Ammon's horn (tissue), 1 donor: ENCODE measurements around the gene ZNF467.

Source experiments
- DNase-seq: peaks from one replicate; pipeline ENCODE4 v3.0.0-alpha.2; 2016; ENCODE audit warnings: low spot score

The ZNF467 gene

DNA sequence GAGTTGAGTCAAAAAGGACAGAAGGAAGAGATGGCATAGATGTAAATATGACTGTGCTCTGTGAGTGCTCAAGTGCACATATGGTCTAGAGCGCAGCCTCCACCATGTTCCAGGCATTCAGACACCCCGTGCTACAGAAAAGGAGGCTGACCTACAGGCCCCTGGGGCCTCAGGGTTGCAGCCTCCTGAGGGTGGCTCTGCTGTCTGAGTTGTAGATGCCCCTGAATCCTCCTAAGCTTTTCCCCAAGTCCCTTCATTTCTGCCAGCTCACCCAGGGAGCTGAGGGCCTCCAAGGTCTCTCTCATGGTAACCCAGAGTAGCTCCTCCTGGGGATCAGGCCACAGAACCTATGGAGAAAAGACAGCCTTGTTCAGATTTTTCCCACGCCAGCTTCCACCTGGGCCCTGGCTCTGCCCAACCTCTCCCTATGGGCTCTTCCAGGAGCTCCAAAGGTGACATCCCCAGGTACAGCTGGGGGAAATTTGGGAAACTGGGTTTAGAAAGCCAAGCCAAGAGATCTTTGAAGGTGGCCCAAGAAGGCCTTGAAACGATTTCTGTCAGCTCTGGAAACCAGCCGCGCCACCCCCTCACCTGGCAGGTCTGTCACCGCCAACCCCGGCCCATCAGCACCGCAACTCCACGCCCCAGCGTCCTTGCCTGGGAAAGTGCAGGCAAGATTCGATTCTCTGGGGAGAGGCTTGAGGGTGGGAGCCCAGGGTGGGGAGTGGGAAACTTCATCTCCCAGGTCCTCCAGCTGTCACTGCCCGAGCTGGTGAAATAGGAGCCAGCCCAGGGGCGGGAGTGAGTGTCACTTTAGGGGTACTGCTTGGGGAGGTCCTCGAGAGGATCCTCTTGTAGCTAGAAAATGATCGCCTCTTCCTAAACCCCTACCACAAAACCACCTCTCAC, 2.4 kb downstream of the ZNF467 start:
- DNase-seq, result no peak

DNA sequence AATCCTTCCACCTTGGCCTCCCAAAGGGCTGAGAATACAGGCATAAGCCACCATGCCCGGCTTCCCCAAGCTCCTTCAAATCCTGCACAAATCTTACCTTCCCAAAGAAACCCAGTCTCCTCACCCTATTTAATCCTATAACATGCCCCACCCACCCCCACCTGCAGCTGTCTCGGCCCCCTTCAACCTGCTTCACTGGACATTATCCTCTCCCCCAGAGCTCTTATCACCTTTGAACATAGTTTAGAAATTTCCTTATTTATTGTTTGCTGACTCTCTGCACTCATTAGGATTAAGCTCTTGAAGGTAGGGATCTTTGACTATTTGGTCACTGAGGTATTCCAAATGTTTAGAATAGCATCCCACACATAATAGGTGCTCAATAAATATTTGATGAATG, 3.5 kb downstream of the ZNF467 start:
- no peak for DNase-seq

DNA sequence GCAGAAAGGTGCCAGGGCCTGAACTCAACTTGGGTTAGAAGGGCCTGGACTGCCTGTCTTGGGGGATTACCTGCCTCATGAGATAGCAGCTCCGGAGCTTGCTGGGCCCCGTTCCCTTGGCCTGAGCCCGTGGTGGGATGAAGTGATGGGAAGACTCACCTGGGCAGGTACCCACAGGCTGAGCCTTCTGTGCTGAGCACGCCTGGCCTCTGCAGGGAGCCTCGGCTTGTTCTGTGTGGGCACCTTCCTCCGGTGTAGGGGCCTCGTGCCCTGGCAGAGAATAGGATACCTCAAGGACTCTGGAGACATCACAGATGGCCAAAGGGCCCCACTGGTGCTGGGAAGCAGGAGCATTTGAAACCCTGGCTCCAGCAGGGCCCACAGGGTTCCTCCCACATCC, 4.5 kb downstream of the ZNF467 start:
- no peak for DNase-seq

- DNase-seq, result no peak
Observed at GRCh38 chr7:149767068-149767467, 6.3 kb downstream of the ZNF467 start.

- DNase-seq, result no peak
Observed at GRCh38 chr7:149766135-149766675, 7.2 kb downstream of the ZNF467 start.

- no peak for DNase-seq
Observed at GRCh38 chr7:149765399-149766121, 7.8 kb downstream of the ZNF467 start.

- DNase-seq, result no peak
Observed at GRCh38 chr7:149764481-149765398, 8.6 kb downstream of the ZNF467 start.

- no peak for DNase-seq
Observed at GRCh38 chr7:149763563-149764240, 9.7 kb downstream of the ZNF467 start.

GRCh38 chr7:149762610-149763009, 10.8 kb downstream of the ZNF467 start:
- no peak for DNase-seq

DNA sequence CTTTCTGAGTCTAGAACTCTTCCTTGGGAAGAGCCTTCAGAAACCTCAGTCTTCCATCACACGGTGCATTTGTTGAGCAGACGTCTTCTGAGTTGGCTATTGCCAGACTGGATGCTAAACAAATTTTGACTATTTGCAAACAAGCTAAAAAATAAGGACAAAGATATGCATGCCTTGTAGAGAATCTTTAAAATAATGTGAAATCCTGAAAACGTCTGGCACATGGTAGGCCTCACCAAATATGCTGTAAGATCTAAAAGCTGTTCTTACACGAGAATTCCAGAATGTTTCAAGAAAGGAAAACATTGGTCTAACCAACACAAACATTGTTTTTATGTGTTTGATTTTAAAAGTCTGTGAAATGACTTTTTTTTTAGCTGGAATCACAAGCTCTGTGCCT, 11.3 kb downstream of the ZNF467 start:
- DNase-seq, result no peak

DNA sequence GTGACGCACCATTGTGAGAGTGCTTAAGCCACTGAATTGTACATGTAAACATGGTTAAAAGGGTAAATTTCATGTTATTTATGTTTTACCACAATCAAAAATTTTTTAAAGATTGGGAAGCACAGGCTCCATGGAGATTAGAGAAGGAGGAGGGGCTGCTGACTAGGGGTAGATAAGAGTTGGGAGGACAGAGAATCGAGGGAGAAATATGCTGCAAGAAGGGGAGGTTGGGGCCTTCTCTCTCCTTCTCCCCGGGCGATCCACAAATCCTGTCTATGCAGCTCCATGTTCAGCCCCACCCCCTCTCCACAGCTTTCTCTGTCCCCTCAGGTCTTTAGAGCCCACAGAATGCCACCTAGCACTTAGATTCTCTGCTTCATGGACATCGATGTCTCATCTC, 12.1 kb downstream of the ZNF467 start:
- no peak for DNase-seq

GRCh38 chr7:149760538-149760937, 12.8 kb downstream of the ZNF467 start:
- no peak for DNase-seq

DNA sequence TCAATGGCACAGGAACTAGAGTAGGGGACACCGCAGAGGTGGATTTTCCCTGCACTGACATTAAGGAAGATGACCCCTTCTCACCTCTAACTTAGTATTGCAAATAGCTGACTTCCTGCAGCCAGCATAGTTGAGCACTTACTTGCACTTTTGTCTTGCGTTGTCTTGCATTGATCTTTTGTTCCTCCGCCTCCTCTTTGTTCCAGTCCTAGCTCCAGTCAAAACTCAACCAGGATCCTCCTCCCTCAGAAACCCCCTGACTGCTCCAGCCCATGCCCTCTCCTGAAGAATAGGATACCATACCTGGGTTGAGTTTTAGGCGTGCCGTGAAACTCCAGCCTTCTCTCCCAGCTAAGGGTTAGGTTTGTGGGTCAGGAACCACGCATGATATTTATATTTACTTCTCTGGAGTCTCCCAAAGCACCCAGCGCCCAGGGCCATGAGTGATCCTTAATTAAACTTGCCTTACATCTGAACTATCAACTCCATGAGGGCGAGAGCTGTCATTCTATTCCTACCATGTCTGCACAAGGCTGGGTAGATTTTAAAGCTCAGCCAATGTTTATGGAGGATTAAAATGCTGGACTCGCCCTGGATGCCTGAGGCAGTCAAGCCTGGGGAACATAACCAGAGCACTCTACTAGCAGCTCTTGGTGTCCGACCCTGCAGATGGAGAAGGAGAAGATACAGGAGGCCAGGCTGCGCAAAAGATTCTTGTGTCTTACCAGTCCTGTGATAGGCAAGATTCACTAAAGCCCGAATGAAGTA, 14.1 kb downstream of the ZNF467 start:
- DNase-seq, result no peak

- no peak for DNase-seq
Observed at GRCh38 chr7:149753375-149754233, 19.8 kb downstream of the ZNF467 start.

DNA sequence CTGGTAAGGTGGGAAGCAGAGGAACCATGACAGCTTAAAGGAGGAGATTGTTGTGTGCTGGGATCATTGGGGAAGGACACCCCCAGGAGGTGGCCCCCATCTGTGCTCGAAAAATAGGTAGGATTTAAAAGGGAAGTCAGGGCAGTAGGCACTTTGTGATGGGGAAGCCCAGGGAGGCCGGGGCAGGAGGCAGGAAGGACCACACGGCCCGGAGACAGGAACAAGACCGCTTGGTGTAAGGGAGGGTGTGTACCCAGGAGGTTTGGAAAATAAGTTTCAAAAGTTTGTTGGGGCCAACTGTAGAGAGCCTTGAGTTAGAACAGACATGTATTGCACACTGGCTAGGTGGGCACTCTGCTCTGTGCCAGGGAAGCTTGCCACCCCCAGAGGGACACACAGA, 20.7 kb downstream of the ZNF467 start:
- no peak for DNase-seq

GRCh38 chr7:149751043-149751775, 22.2 kb downstream of the ZNF467 start:
- DNase-seq, result no peak

- no peak for DNase-seq
Observed at GRCh38 chr7:149750122-149750845, 23.1 kb downstream of the ZNF467 start.
